Parathyroid adenoma (tissue), 2 donors: ENCODE data around the gene CARMIL3.

ENCODE experiments used
- H2AFZ ChIP-seq: fragments of 300-600 bp; sonication (generic); one replicate; pipeline ENCODE4 v1.7.0; 2017; ENCODE audit warnings: antibody characterized with exemption, mild to moderate bottlenecking
- H3K27ac ChIP-seq: fragments of 300-600 bp; sonication (generic); one replicate; pipeline ENCODE4 v1.7.0; 2017
- H3K27me3 ChIP-seq: fragments of 300-600 bp; sonication (generic); one replicate; pipeline ENCODE4 v1.7.0; 2017; ENCODE audit warnings: low read length; ENCODE audit not compliant: control insufficient read depth, insufficient read depth
- H3K36me3 ChIP-seq: fragments of 300-600 bp; sonication (generic); one replicate; pipeline ENCODE4 v1.7.0; 2017; ENCODE audit warnings: low read length; ENCODE audit not compliant: control insufficient read depth, insufficient read depth
- H3K4me1 ChIP-seq: fragments of 300-600 bp; sonication (generic); one replicate; pipeline ENCODE4 v1.7.0; 2017; ENCODE audit warnings: control low read depth
- H3K4me2 ChIP-seq: fragments of 300-600 bp; sonication (generic); one replicate; pipeline ENCODE4 v1.7.0; 2017; ENCODE audit warnings: low read length
- H3K4me3 ChIP-seq: fragments of 300-600 bp; sonication (generic); one replicate; pipeline ENCODE4 v1.7.0; 2017; ENCODE audit warnings: low read depth, low read length
- H3K79me2 ChIP-seq: fragments of 300-600 bp; sonication (generic); one replicate; pipeline ENCODE4 v1.7.0; 2017; ENCODE audit warnings: control low read depth
- H3K9ac ChIP-seq: fragments of 300-600 bp; sonication (generic); one replicate; pipeline ENCODE4 v1.7.0; 2017; ENCODE audit warnings: mild to moderate bottlenecking
- H3K9me3 ChIP-seq: fragments of 300-600 bp; sonication (generic); one replicate; pipeline ENCODE4 v1.7.0; 2017; ENCODE audit warnings: low read length; ENCODE audit not compliant: control insufficient read depth
- TF ChIP-seq, protein P1 (sequence below): fragments of 300-600 bp; sonication (generic); IDR thresholded peaks from one replicate; pipeline ENCODE4 v1.7.0; 2017; ENCODE audit warnings: antibody characterized with exemption, mild to moderate bottlenecking
- donor health status: primary hyperparathyroidism.

The CARMIL3 gene

DNA sequence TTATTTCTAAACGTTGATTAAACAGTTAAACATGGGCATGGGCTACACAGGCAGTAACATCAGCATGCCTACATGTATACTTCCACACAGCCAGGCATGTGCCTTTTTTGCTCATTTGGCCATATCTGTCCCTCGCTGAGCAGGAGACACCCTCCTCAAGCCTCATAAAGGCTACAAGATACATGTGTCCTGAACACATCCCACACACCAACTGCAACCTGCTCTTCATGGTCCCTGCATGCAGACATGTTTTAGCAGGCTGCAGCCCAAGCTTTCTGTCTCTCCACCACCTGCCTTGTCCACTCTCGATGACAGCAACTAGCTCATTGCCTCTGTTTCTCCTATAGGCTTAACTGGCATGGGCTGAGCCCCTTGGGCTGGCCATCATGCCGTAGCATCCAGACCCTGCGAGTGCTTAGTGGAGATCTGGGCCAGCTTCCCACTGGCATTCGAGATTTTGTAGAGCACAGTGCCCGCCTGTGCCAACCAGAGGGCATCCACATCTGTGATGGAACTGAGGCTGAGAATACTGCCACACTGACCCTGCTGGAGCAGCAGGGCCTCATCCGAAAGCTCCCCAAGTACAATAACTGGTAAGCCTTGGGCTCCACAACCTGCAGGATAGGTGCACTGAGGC lies 44.9 kb downstream of the CARMIL3 start:
- Histone ChIP-seq H3K27me3 (no peaks in the 10 kb centered on the region), H3K4me1 (peaks cover 23% of the 10 kb centered on the region)

DNA sequence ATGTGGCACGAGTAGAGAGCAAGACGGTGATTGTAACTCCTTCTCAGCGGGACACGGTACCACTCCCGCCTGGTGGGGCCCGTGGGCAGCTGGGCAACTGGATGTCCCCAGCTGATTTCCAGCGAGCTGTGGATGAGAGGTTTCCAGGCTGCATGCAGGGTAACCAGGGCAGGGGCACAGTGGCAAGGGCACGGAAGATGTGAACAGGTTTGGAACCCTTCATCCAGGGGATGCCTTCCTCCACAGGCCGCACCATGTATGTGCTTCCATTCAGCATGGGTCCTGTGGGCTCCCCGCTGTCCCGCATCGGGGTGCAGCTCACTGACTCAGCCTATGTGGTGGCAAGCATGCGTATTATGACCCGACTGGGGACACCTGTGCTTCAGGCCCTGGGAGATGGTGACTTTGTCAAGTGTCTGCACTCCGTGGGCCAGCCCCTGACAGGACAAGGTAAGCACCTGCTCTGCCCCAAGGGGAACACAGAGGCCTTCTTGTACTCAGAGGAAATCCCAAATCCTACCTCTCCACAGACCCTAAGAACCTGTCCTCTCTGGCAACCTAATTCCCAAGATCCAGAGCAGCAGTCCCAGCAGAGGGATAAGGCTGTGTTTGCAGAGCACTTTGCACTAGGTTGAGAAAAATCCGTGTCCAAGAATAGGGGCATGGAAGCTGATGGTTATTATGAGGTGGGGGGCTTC lies 46.6 kb downstream of the CARMIL3 start:
- no peaks in the 10 kb centered on the region for H3K36me3 ChIP-seq
- H3K4me1 ChIP-seq, result peaks cover 23% of the 10 kb centered on the region
- no peak overlapping the region for H3K9ac ChIP-seq
- H2AFZ ChIP-seq, result no peak overlapping the region
- TF ChIP-seq, protein P1, sequence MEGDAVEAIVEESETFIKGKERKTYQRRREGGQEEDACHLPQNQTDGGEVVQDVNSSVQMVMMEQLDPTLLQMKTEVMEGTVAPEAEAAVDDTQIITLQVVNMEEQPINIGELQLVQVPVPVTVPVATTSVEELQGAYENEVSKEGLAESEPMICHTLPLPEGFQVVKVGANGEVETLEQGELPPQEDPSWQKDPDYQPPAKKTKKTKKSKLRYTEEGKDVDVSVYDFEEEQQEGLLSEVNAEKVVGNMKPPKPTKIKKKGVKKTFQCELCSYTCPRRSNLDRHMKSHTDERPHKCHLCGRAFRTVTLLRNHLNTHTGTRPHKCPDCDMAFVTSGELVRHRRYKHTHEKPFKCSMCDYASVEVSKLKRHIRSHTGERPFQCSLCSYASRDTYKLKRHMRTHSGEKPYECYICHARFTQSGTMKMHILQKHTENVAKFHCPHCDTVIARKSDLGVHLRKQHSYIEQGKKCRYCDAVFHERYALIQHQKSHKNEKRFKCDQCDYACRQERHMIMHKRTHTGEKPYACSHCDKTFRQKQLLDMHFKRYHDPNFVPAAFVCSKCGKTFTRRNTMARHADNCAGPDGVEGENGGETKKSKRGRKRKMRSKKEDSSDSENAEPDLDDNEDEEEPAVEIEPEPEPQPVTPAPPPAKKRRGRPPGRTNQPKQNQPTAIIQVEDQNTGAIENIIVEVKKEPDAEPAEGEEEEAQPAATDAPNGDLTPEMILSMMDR, result no peak
- no peaks in the 10 kb centered on the region for H3K27me3 ChIP-seq
- peak overlapping the region; percentile 62 for H3K27ac ChIP-seq
- no peak overlapping the region for H3K4me2 ChIP-seq
- H3K4me3 ChIP-seq, result no peak overlapping the region
- peaks cover 14% of the 10 kb centered on the region for H3K79me2 ChIP-seq
- H3K9me3 ChIP-seq, result no peaks in the 10 kb centered on the region

More for the DNA sequence above, 44.9 kb downstream of the CARMIL3 start:
- no peak overlapping the region for H3K4me2 ChIP-seq
- no peak overlapping the region for H2AFZ ChIP-seq
- no peaks in the 10 kb centered on the region for H3K9me3 ChIP-seq
- TF ChIP-seq, protein P1, result no peak
- no peak overlapping the region for H3K4me3 ChIP-seq
- peaks cover 11% of the 10 kb centered on the region for H3K79me2 ChIP-seq
- no peaks in the 10 kb centered on the region for H3K36me3 ChIP-seq
- H3K9ac ChIP-seq, result no peak overlapping the region
- H3K27ac ChIP-seq, result peak overlapping the region; percentile 98

DNA sequence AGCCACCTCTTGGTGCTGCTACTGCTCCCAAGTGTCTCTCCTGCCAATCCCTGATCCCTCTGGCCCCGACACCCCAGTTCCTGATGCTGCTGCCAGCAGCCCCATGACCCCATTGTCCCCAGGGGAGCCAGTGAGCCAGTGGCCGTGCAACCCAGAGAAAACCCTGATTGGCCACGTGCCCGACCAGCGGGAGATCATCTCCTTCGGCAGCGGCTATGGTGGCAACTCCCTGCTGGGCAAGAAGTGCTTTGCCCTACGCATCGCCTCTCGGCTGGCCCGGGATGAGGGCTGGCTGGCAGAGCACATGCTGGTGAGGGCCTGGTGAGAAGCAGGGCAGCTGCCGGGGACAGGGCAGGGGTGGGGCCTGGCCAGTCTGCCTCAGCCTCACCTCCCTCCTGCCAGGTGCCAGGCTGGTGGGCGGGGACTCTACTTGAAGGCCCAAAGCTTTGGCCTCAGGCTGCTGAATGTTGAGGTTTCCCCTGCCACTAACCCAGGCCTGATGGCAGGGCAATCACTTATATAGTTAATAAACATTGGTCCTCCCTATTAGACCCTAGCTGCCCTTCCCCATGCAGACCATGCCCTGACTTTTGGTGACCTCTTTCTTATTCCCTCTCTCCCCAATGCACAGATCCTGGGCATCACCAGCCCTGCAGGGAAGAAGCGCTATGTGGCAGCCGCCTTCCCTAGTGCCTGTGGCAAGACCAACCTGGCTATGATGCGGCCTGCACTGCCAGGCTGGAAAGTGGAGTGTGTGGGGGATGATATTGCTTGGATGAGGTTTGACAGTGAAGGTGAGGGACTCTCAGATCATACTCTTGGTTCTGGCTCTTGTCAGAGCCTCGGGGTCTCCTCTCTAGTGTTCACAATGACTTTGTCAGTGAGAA lies 47.4 kb downstream of the CARMIL3 start:
- H3K4me2 ChIP-seq, result no peak overlapping the region
- no peaks in the 10 kb centered on the region for H3K36me3 ChIP-seq
- H3K79me2 ChIP-seq, result peaks cover 18% of the 10 kb centered on the region
- H3K4me3 ChIP-seq, result no peak overlapping the region
- no peak overlapping the region for H3K9ac ChIP-seq
- H3K9me3 ChIP-seq, result no peaks in the 10 kb centered on the region
- TF ChIP-seq, protein P1, result no peak
- no peaks in the 10 kb centered on the region for H3K27me3 ChIP-seq
- peak overlapping the region; percentile 62 for H3K27ac ChIP-seq
- peak overlapping the region; percentile 34 for H2AFZ ChIP-seq
- peaks cover 18% of the 10 kb centered on the region for H3K4me1 ChIP-seq

DNA sequence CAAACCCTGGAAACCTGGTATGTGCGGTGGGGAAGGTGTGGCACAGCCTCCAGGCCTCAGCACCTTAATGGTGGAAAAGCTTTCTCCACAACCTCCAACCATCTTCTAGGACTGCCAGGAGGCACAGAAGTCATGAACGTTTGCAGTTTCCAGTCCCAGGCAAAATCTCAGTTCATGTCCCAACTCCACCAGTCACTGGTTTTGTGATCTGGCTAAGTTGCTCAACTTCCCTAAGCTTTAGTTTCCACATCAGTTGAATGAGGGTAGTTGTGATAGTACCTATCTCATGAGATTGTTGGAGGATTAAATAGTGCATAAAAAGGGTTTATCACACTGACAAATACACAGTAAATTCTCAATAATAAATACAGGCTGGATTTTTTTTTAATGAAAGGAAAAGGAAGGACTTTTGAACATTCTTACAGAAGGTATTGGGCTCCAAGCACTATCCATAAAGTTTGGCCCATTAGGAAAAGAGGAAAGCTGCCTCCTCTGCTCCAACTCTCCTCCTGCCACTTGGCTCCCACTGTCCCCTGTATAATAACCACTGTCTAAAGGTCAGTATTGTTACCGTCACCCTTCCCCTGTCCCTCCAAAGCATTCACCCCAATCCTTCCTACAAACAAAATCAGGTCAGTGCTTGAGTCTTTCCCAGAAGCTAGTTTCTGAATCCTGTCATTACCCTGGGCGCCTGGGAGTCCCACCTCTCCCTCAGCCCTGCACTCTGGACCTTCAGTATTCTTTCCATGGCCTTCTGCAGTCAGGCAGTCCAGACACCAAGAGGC lies 48.6 kb downstream of the CARMIL3 start:
- Histone ChIP-seq H3K27ac (peak overlapping the region; percentile 62), H3K27me3 (no peaks in the 10 kb centered on the region), H3K4me2 (no peak overlapping the region), H2AFZ (no peak overlapping the region), H3K9me3 (no peaks in the 10 kb centered on the region), H3K9ac (no peak overlapping the region), H3K4me3 (no peak overlapping the region), H3K36me3 (no peaks in the 10 kb centered on the region), H3K4me1 (peaks cover 13% of the 10 kb centered on the region), H3K79me2 (peaks cover 18% of the 10 kb centered on the region)
- TF ChIP-seq, protein P1, result no peak
